ENCODE data around the gene USP9Y.

The USP9Y gene

DNA sequence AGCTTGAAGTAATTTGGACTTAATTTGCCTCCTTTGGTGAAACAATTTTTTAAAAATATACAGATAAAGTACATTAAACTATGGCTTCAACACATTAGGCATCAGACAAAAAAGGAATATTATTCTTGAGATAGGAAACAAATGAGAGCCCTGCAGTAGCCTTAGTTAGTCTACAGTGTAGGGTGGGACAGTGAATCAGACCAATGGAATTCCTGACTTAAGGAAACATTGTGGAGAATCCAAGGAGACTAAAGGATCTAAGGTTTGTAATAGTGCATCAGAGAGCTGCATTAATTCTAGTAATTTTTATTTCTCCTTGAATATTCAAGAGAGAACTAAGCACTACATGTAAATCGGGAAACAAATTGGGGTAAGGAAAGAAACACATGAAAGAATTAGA is 125.8 kb downstream of the USP9Y start:
- H3K4me3 ChIP-seq = no peak overlapping the region
- no peak for TF ChIP-seq CTCF (IDR thresholded peaks at IDR 0.05)

DNA sequence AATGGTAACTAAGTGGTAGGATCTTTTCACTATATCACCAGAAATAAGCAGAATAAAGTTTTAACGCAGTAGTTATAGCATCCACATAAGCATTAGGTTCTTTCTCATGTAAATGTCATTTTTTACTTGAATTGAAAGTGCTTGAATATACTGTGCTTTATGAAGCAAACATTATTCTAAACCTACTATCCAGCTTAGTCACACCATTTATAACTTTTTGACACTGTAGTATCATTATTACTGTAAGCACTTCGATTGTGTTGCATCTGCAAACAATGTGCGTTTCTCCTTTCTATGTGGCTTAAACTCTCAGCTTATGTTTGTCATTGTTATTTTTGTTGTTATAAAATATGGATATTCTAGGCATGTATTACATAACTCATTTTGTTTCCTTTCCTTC is 132.3 kb downstream of the USP9Y start:
- Histone ChIP-seq H3K4me3 (no peak overlapping the region), H3K27ac (no peak overlapping the region)
- TF ChIP-seq CTCF (IDR thresholded peaks at IDR 0.05) = no peak
- DNase-seq (ENCODE audit: low spot score) = no peak

More for the DNA sequence above, 125.8 kb downstream of the USP9Y start:
- H3K27ac ChIP-seq = no peak overlapping the region
- no peak for DNase-seq (ENCODE audit: low spot score)

GRCh38 chrY:12837550-12837949 is 136.5 kb downstream of the USP9Y start:
- Histone ChIP-seq H3K27ac (no peak overlapping the region), H3K4me3 (no peak overlapping the region)
- DNase-seq (ENCODE audit: low spot score) = no peak
- TF ChIP-seq CTCF (IDR thresholded peaks at IDR 0.05) = no peak

- DNase-seq (ENCODE audit: low spot score) = no peak
- Histone ChIP-seq H3K4me3 (no peak overlapping the region), H3K27ac (no peak overlapping the region)
- no peak for TF ChIP-seq CTCF (IDR thresholded peaks at IDR 0.05)
These were observed 140.3 kb downstream of the USP9Y start for GRCh38 chrY:12841368-12841767.

DNA sequence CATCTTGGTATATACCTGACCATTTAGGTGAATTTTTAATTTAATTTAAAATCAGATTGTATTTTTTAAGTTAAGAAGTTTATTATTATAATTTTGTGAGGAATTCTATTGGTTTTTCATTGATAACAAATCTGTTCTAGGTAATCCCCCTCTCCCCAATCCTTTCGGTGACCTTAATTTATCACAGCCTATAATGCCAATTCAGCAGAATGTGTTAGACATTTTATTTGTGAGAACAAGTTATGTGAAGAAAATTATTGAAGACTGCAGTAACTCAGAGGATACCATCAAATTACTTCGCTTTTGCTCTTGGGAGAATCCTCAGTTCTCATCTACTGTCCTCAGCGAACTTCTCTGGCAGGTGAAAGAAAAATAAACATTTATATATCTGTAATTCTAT is 145.8 kb downstream of the USP9Y start:
- DNase-seq (ENCODE audit: low spot score) = no peak
- no peak for TF ChIP-seq CTCF (IDR thresholded peaks at IDR 0.05)
- H3K27ac ChIP-seq = no peak overlapping the region
- no peak overlapping the region for H3K4me3 ChIP-seq

DNA sequence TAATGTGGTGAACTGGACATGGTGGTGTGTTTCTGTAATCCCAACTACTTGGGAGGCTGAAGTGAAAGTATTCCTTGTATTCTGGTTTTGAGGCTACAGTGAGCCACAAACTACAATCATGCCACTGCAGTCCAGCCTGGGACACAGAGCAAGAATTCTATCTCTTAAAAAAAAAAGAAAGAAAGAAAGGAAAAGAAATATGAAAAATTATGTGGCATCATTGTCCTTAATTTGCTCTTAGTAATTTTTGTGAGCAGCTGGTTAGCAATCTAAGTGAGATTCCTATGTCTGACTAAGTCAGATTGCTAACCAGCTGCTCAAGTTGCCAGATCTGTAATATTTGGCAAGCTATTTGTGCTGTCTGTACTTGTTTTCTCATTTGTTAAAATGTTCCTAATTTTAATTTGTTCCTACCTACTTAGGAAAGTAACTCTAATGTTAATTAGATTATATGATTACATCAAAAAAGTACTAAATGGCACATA is 154.8 kb downstream of the USP9Y start:
- no peak for TF ChIP-seq CTCF (IDR thresholded peaks at IDR 0.05)
- no peak overlapping the region for H3K27ac ChIP-seq
- no peak for DNase-seq (ENCODE audit: low spot score)
- no peak overlapping the region for H3K4me3 ChIP-seq

DNA sequence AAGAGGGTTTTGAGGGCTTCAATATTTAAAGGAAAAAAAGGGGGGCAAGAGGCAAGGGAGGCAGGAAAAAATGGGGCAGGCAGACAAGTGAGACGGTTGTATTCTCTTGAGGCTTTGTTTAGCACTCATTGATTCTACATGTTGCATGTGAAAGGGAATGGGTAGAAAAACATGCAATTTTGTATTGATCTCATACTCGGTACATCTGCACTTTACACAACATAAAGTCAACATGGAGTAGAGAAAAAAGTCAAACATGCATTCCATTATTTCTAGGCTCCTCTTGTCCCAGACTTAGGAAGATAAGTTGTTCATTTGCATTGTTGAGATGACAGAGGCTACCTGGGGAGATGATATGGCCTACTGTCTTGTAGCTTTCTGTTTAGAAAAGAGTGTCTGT is 166.9 kb downstream of the USP9Y start:
- no peak overlapping the region for H3K27ac ChIP-seq
- no peak for DNase-seq (ENCODE audit: low spot score)
- no peak overlapping the region for H3K4me3 ChIP-seq
- TF ChIP-seq CTCF (IDR thresholded peaks at IDR 0.05) = no peak

Data from coronary artery (tissue), 2 donors.